K562 (cell line): ENCODE results near the gene KCTD6. TPM values are rescaled to one million over a fixed set of nuclear protein-coding genes. Genes with fewer than 3 reads are reported as not detected.

Experiments used
- ATAC-seq: fragments of 200-7000 bp; cut with Tn5 transposase; 3 replicates; pipeline ENCODE4 v1.9.1; 2020; ENCODE audit warnings: moderate library complexity
- BruUV-seq: library from RNA; stranded (reverse); fragments of 400-500 nt; replicated peaks from 2 replicates; lab custom pipeline; 2021; lab: Mats Ljungman, UMichigan
- CTCF ChIA-PET: fragments of 300-600 bp; formaldehyde crosslinking; extraction: SDS; loops from one replicate; lab custom pipeline; 2021; ENCODE audit warnings: low intra/inter-chr PET ratio; lab: Yijun Ruan, JAX
- POLR2A ChIA-PET: fragments of 300-600, 350-650 bp; sonication (Branson Sonifier 250); formaldehyde crosslinking; extraction: SDS; loops from one replicate; lab custom pipeline; 2021; ENCODE audit warnings: antibody characterized with exemption, inconsistent platforms; lab: Yijun Ruan, JAX
- DNase-seq, 4 experiments: peaks; one replicate each; pipeline versions ENCODE4 v3.0.0 to v3.0.0-alpha.2; 2011 to 2018; ENCODE audit warnings: low spot score in 3 of 4, mixed read lengths in 3 of 4; ENCODE audit errors: extremely low read depth in 1 of 4
- FAIRE-seq: peaks from 2 replicates; lab custom pipeline; 2011; peaks lifted over from hg19 to GRCh38; lab: Jason Lieb, UNC
- H2AFZ ChIP-seq: 2 replicates; pipeline ENCODE4 v1.6.0; 2011; ENCODE audit warnings: low read depth, low read length, control low read depth, inconsistent platforms
- H3K27ac ChIP-seq: fragments of 200-600 bp; 3 replicates; pipeline ENCODE4 v1.8.0; 2011; ENCODE audit warnings: low read depth, mild to moderate bottlenecking, control low read depth, inconsistent platforms, low read length, moderate library complexity, mixed read lengths; ENCODE audit errors: extremely low read depth
- H3K27me3 ChIP-seq, 2 experiments: fragments of 300-600 bp in 1 of 2; 2 replicates in 1 of 2; 3 replicates in 1 of 2; pipeline versions ENCODE4 v1.6.0 to v1.8.0; 2011; ENCODE audit warnings: inconsistent platforms in 2 of 2, low read length in 2 of 2, mild to moderate bottlenecking in 1 of 2, mixed read lengths in 1 of 2, moderate library complexity in 1 of 2; ENCODE audit not compliant: control insufficient read depth in 2 of 2, insufficient read depth in 2 of 2
- H3K36me3 ChIP-seq: fragments of 300-600 bp; 3 replicates; pipeline ENCODE4 v1.8.0; 2011; ENCODE audit warnings: mild to moderate bottlenecking, low read length, inconsistent platforms; ENCODE audit not compliant: control insufficient read depth, insufficient read depth
- H3K4me1 ChIP-seq, 2 experiments: fragments of 200-600 bp in 1 of 2; replicated peaks in 1 of 2; 2 replicates in 1 of 2; 3 replicates in 1 of 2; pipeline versions ENCODE4 v1.5.1 to v1.8.0; 2011; ENCODE audit warnings: inconsistent platforms in 2 of 2, low read length in 2 of 2, mild to moderate bottlenecking in 1 of 2, mixed read lengths in 1 of 2, moderate library complexity in 1 of 2; ENCODE audit not compliant: control insufficient read depth in 2 of 2, insufficient read depth in 2 of 2
- H3K4me2 ChIP-seq: 2 replicates; pipeline ENCODE4 v1.6.1; 2011; ENCODE audit warnings: low read length, control low read depth, inconsistent platforms, mixed read lengths; ENCODE audit not compliant: insufficient read depth
- H3K4me3 ChIP-seq: fragments of 200-600 bp; sonication (generic), shearing (Covaris generic); 2 replicates; pipeline ENCODE4 v1.5.1; 2016; ENCODE audit warnings: control low read depth, inconsistent platforms
- H3K79me2 ChIP-seq: fragments of 200-600 bp; 3 replicates; pipeline ENCODE4 v1.8.0; 2011; ENCODE audit warnings: low read length, inconsistent platforms; ENCODE audit not compliant: control insufficient read depth, insufficient read depth
- H3K9ac ChIP-seq, 2 experiments: 2 replicates each; pipeline versions ENCODE4 v1.6.0 to v1.6.1; 2011; ENCODE audit warnings: low read depth in 2 of 2, low read length in 2 of 2, control low read depth in 1 of 2, inconsistent platforms in 1 of 2, mild to moderate bottlenecking in 1 of 2, mixed read lengths in 1 of 2; ENCODE audit not compliant: insufficient read depth in 1 of 2
- H3K9me1 ChIP-seq: one replicate; pipeline ENCODE4 v1.6.0; 2011; ENCODE audit warnings: inconsistent platforms, mild to moderate bottlenecking, low read length, moderate library complexity; ENCODE audit not compliant: control insufficient read depth, insufficient read depth
- H3K9me3 ChIP-seq: replicated peaks from 2 replicates; pipeline ENCODE4 v1.5.1; 2011; ENCODE audit warnings: low read depth, low read length, inconsistent platforms; ENCODE audit not compliant: control insufficient read depth, insufficient read depth
- H4K20me1 ChIP-seq: replicated peaks from 2 replicates; pipeline ENCODE4 v1.6.1; 2011; ENCODE audit warnings: low read length, inconsistent platforms, mixed read lengths; ENCODE audit not compliant: control insufficient read depth, insufficient read depth
- ATF2 ChIP-seq: sonication (generic); formaldehyde crosslinking; IDR thresholded peaks from 2 replicates; pipeline ENCODE4 v1.8.1; 2022; ENCODE audit warnings: missing genetic modification reagents
- GABPA ChIP-seq: fragments of 200-800 bp; sonication (Bioruptor generic); conservative IDR thresholded peaks from 2 replicates; pipeline ENCODE4 v1.6.1; 2016; ENCODE audit warnings: low read depth, missing genetic modification characterization, missing compliant biosample characterization
- HMBOX1 ChIP-seq: sonication (generic); IDR thresholded peaks from 2 replicates; pipeline ENCODE4 v1.6.1; 2016
- NR2F6 ChIP-seq: fragments of 450-650 bp; formaldehyde crosslinking; IDR thresholded peaks from 2 replicates; pipeline ENCODE4 v1.4.0; 2020; ENCODE audit warnings: mild to moderate bottlenecking
- ZBTB49 ChIP-seq: sonication (generic); formaldehyde crosslinking; IDR thresholded peaks from 2 replicates; pipeline ENCODE4 v1.8.0; 2022; ENCODE audit warnings: missing genetic modification reagents, mild to moderate bottlenecking, borderline replicate concordance
- ZFX ChIP-seq: sonication (generic); formaldehyde crosslinking; IDR thresholded peaks from 2 replicates; pipeline ENCODE4 v1.8.0; 2022; ENCODE audit warnings: mild to moderate bottlenecking, missing genetic modification reagents, moderate library complexity
- ZNF592 ChIP-seq: fragments of 450-650 bp; IDR thresholded peaks from 2 replicates; pipeline ENCODE4 v1.6.1; 2017; ENCODE audit warnings: antibody characterized with exemption, mild to moderate bottlenecking
- ZNF778 ChIP-seq: fragments of 450-650 bp; formaldehyde crosslinking; IDR thresholded peaks from 2 replicates; pipeline ENCODE4 v1.4.0; 2020; ENCODE audit warnings: mild to moderate bottlenecking, moderate library complexity
- WGBS: fragments of 100-300 bp; shearing (Covaris generic); methylation state at CpG from one replicate; pipeline ENCODE4 v1.1.6; 2016; ENCODE audit warnings: low coverage, mixed read lengths; ENCODE audit not compliant: insufficient coverage; ENCODE audit errors: missing lambda C conversion rate; 5-methylcytosine and 5-hydroxymethylcytosine counted together
- in situ Hi-C: fragments of 300-500 bp; cut with MboI; formaldehyde crosslinking; loops from 4 replicates; pipeline ENCODE4 v1.15.0; 2018; ENCODE audit warnings: inconsistent platforms, mixed read lengths
- intact Hi-C: fragments of 100-400 bp; cut with micrococcal nuclease; formaldehyde crosslinking; loops from 2 replicates; pipeline ENCODE4 v1.14.2; 2022
- polyA plus RNA-seq, 8 experiments: library from polyadenylated mRNA; depleted of rRNA in 4 of 8; stranded (reverse) in 5 of 8; unstranded in 3 of 8; fragments of >200 nt; fragmentation: Nextera tagmentation in 2 of 8; fragmentation: Illumina TruSeq in 1 of 8; extraction: Ambion mirVana in 2 of 8; extraction: Trizol in 1 of 8; gene quantifications; 2 replicates each; pipeline versions ENCODE4 v1.2.1 to v1.2.3, GENCODE V29; 2011 to 2014; ENCODE audit warnings: inconsistent platforms in 1 of 8, missing spikeins in 1 of 8
- total RNA-seq, 7 experiments: library from RNA; depleted of rRNA in 6 of 7; stranded (reverse); fragments of >200 nt in 6 of 7; fragmentation: Illumina TruSeq in 2 of 7; extraction: Trizol in 2 of 7; gene quantifications; 2 replicates each; pipeline versions ENCODE4 v1.2.1 to v1.2.3, GENCODE V29; 2011 to 2021; ENCODE audit warnings: low replicate concordance in 1 of 7

The KCTD6 gene
- total and polyA plus RNA-seq, 9 of the 15 experiments (the other 6 are each of a cell fraction or from before 2014, with no cell fraction given), result 2.1 to 5.9 (median 4.5) TPM

- TF ChIP-seq NR2F6 (CRISPR knock-in tag), result no peak
- TF ChIP-seq, all 486 proteins: peak for 0
These were observed 3.2 kb downstream of the KCTD6 start (continued) for GRCh38 chr3:58495101-58495500.

GRCh38 chr3:58496206-58496857 lies 4.4 kb downstream of the KCTD6 start:
- intact Hi-C loops, result no loop called here
- no peak overlapping the region for H3K9ac ChIP-seq
- no peak overlapping the region for H3K27ac ChIP-seq
- BruUV-seq, result no TSS peak
- FAIRE-seq (no peak), ATAC-seq (no peak), DNase-seq (no peak)
- H3K9me1 ChIP-seq, result no peaks in the 10 kb centered on the region
- H3K36me3 ChIP-seq, result no peaks in the 10 kb centered on the region
- WGBS, result 61% methylated on average over 5 of the region's 5 CpGs
- H3K4me1 ChIP-seq, result peaks cover 6 to 12% of the 10 kb centered on the region in 2 experiments; a peak in 3 of 5 replicates
- no peak overlapping the region for H3K4me3 ChIP-seq
- H3K27me3 ChIP-seq, result no peaks in the 10 kb centered on the region
- H3K9me3 ChIP-seq, result no peaks in the 10 kb centered on the region
- ChIA-PET POLR2A (interaction anchor here (0.9 kb wide), 1 partner anchor 21 kb away, joined by 3 read pairs; no protein-coding TSS in a partner anchor), CTCF (no interaction called here)
- peaks cover 17% of the 10 kb centered on the region; the same call in 2 of the 3 replicates for H3K79me2 ChIP-seq
- H2AFZ ChIP-seq, result no peak overlapping the region
- in situ Hi-C loops, result no loop called here
- no peak overlapping the region for H3K4me2 ChIP-seq
- H4K20me1 ChIP-seq, result no peaks in the 10 kb centered on the region
- TF ChIP-seq ZNF778 (CRISPR knock-in tag) (no peak), GABPA (tag) (no peak), ZBTB49 (CRISPR knock-in tag) (no peak), HMBOX1 (no peak), ZFX (CRISPR knock-in tag) (no peak), ATF2 (CRISPR knock-in tag) (no peak), ZNF592 (no peak)
